Uterus (tissue), 2 donors: ENCODE data around the gene CENPU.

ENCODE experiments used
- CTCF ChIP-seq, 4 experiments: fragments of 200-600 bp in 2 of 4; fragments of 450-650 bp in 2 of 4; sonication (generic) in 2 of 4; IDR thresholded peaks; one replicate each; pipeline ENCODE4 v1.5.1; 2016 to 2019; ENCODE audit warnings: antibody characterized with exemption in 4 of 4, mild to moderate bottlenecking in 2 of 4, moderate library complexity in 1 of 4
- POLR2A ChIP-seq, 2 donors: fragments of 450-650 bp; IDR thresholded peaks; one replicate each; pipeline ENCODE4 v1.6.1; 2016; ENCODE audit warnings: antibody characterized with exemption in 2 of 2, mild to moderate bottlenecking in 1 of 2, moderate library complexity in 1 of 2

GRCh38 chr4:184782731-184783373 is 49.0 kb upstream of the CENPU start:
- no peak for TF ChIP-seq CTCF (IDR thresholded peaks at IDR 0.05)
- TF ChIP-seq POLR2A (IDR thresholded peaks at IDR 0.05), result no peak
